Spleen (tissue), 7 donors: Measurements from ENCODE around the gene NFS1.

Source experiments
- POLR2AphosphoS5 ChIP-seq, 3 donors: sonication (generic); formaldehyde crosslinking; IDR thresholded peaks; one replicate each; pipeline ENCODE4 v1.5.1; 2017; ENCODE audit warnings: antibody characterized with exemption in 3 of 3
- TF ChIP-seq, protein P1 (sequence below), 11 experiments: fragments of 200-600 bp in 7 of 11; fragments of 450-650 bp in 4 of 11; sonication (generic) in 4 of 11; IDR thresholded peaks in 8 of 11; conservative IDR thresholded peaks in 3 of 11; 1 replicate in 7 of 11; 2 replicates in 4 of 11; pipeline versions ENCODE4 v1.4.0 to v1.8.0; 2016 to 2021; ENCODE audit warnings: antibody characterized with exemption in 11 of 11, inconsistent platforms in 4 of 11, mild to moderate bottlenecking in 1 of 11
- donor health status: DM: no; HTN: no; CAD: no; lungs with moderate emphysema.
- donor health status: DM: no; HTN: no; CAD: no.
- donor health status: DM: no; HTN: no; CAD: no.

DNA sequence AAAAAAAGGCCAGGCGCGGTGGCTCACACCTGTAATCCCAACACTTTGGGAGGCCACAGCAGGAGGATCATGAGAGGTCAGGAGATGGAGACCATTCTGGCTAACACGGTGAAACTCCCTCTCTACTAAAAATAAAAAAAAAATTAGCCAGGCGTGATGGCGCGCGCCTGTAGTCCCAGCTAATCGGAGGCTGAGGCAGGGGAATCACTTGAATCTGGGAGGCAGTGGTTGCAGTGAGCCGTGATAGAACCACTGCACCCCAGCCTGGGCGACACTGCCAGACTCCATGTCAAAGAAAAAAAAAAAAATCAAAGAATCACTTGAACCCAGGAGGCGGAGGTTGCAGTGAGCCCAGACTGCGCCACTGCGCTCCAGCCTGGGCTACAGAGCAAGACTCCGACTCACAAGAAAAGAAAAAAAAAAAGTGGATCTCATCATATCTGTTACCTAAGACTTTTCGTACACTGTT lies 38.7 kb upstream of the NFS1 start:
- TF ChIP-seq, protein P1, sequence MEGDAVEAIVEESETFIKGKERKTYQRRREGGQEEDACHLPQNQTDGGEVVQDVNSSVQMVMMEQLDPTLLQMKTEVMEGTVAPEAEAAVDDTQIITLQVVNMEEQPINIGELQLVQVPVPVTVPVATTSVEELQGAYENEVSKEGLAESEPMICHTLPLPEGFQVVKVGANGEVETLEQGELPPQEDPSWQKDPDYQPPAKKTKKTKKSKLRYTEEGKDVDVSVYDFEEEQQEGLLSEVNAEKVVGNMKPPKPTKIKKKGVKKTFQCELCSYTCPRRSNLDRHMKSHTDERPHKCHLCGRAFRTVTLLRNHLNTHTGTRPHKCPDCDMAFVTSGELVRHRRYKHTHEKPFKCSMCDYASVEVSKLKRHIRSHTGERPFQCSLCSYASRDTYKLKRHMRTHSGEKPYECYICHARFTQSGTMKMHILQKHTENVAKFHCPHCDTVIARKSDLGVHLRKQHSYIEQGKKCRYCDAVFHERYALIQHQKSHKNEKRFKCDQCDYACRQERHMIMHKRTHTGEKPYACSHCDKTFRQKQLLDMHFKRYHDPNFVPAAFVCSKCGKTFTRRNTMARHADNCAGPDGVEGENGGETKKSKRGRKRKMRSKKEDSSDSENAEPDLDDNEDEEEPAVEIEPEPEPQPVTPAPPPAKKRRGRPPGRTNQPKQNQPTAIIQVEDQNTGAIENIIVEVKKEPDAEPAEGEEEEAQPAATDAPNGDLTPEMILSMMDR (IDR thresholded peaks at IDR 0.05 in 8 of 11, conservative IDR thresholded peaks at IDR 0.05 in 3 of 11) = no peak
- TF ChIP-seq POLR2AphosphoS5 (IDR thresholded peaks at IDR 0.05) = no peak
